GM12865 (cell line): ENCODE data around the gene FZD8.

Experiments used
- DNase-seq: peaks from one replicate; pipeline ENCODE4 v3.0.0; 2010; ENCODE audit warnings: low read depth
- H3K4me3 ChIP-seq: 2 replicates; pipeline ENCODE4 v1.5.1; 2011; ENCODE audit warnings: mild to moderate bottlenecking, low read depth, low read length, control low read depth
- CTCF ChIP-seq: IDR thresholded peaks from 2 replicates; pipeline ENCODE4 v1.5.1; 2011; ENCODE audit warnings: low read length, control low read depth, low read depth, inconsistent platforms; ENCODE audit not compliant: insufficient read depth; ENCODE audit errors: missing control alignments

Gene FZD8

GRCh38 chr10:35675846-35676245 lies 33.8 kb upstream of the FZD8 start:
- H3K4me3 ChIP-seq: no peak overlapping the region
- no peak for DNase-seq
- TF ChIP-seq CTCF: no peak

GRCh38 chr10:35674843-35675242 lies 32.7 kb upstream of the FZD8 start:
- DNase-seq: no peak
- TF ChIP-seq CTCF: no peak
- H3K4me3 ChIP-seq: no peak overlapping the region

- no peak for TF ChIP-seq CTCF
- H3K4me3 ChIP-seq: no peak overlapping the region
- no peak for DNase-seq
Observed at GRCh38 chr10:35668865-35669650, 27.0 kb upstream of the FZD8 start.

GRCh38 chr10:35667971-35668370 lies 25.9 kb upstream of the FZD8 start:
- no peak for DNase-seq
- TF ChIP-seq CTCF: no peak
- H3K4me3 ChIP-seq: no peak overlapping the region

GRCh38 chr10:35667270-35667889 lies 25.3 kb upstream of the FZD8 start:
- no peak overlapping the region for H3K4me3 ChIP-seq
- no peak for DNase-seq
- TF ChIP-seq CTCF: no peak

GRCh38 chr10:35661236-35661635 lies 19.1 kb upstream of the FZD8 start:
- no peak for DNase-seq
- no peak for TF ChIP-seq CTCF
- H3K4me3 ChIP-seq: no peak overlapping the region

- no peak overlapping the region for H3K4me3 ChIP-seq
- TF ChIP-seq CTCF: no peak
- DNase-seq: no peak
Observed at GRCh38 chr10:35659456-35659855, 17.4 kb upstream of the FZD8 start.
